GM18867 (cell line): ENCODE data around the gene CCZ1.
"Not testable (repeated sequence)": the region's sequence is repeated elsewhere in the genome, so short reads cannot be mapped to it uniquely, and the experiment has no call there.

Experiments
- ATAC-seq: cut with Tn5 transposase; IDR thresholded peaks from one replicate; pipeline ENCODE4 v1.9.1; 2021; ENCODE audit warnings: mild to moderate bottlenecking, moderate library complexity; ENCODE audit not compliant: unreplicated experiment

Gene CCZ1

DNA sequence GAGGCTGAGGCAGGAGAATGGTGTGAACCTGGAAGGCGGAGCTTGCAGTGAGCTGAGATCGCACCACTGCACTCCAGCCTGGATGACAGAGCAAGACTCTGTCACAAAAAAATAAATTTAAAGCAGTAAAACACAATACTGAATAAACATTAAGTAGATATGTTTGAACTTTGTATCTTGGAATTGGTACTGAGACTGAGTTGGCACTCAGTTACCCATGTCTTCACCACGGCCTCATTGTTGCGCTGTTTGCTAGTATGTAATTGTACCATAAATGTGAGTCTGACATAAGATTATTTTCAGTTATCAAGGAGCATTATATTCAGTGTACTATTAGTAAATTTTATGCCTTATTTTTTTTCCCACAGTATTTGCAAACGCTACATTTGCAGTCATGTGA lies 6.2 kb downstream of the CCZ1 start:
- ATAC-seq = not testable (repeated sequence)

DNA sequence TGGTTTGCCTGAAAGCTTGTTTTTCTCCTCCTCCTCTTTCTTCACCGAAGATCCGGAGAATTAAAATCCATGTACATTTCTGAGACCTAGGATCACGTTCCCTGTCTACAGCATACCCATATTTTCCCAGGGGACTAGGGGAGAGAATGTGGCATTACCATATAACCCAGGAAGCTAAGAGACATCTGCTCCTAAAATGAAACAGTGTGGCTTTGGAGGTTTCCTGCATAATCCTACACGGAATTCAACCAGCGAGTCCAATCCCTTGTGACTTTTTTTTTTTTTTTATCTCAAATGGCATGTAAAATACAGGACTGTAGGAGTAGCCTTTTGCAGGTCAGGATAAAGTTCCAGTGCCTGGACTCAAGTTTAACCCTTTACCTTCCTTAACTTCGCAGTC lies 10.3 kb downstream of the CCZ1 start:
- ATAC-seq = not testable (repeated sequence)

DNA sequence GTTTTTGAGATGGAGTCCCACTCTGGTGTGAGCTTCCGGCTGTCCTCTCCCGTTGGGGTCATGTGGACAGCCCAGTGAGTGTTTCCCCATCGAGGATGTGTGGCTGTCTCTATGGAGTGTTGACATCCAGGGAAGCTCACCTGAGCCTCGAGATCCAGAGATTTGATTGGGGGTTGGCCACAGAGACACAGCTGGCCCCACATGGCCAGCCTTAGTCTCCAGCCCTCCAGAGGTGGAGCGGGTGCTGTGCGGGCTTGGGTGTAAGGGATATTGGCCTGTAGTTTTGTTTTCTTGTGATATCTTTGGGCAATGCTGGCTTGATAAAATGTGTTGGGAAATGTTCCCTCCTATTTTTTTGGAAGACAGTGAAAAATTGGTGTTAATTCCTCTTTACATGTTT lies 18.0 kb downstream of the CCZ1 start:
- not testable (repeated sequence) for ATAC-seq

DNA sequence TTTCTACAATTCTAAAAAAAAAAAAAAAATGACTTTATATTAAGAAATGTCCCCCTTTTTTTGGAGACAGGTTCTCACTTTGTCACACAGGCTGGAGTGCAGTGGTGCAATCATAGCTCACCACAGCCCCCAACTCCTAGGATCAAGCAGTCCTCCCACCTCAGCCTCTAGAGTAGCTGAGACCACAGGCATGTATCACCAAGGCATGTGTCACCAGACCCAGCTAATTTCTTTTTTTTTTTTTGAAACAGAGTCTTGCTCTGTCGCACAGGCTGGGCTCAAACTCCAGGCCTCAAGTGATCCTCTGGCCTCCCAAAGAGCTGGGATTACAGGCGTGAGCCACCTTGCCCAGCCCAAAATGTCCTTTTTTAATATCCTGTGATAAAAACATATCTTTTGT lies 25.6 kb downstream of the CCZ1 start:
- not testable (repeated sequence) for ATAC-seq

DNA sequence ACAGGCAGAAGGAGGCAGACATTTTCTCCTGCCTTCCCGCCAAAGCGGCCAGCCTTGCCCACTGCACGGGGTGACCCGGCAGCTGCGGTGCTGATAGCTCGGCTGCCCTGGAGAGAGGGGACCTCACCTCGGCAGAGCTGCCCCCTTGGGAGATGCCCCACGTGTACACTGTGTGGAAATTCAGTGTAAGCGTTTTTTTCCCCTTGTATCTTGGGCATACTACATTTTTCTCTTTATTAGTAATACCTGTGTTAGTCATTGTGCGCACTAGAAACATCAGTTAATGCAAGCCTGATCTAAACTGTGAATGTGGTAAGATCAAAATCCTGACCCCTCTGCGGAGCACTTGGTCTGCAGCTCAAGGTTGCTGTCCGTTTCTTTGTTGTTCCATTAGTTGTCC lies 26.1 kb downstream of the CCZ1 start:
- not testable (repeated sequence) for ATAC-seq

DNA sequence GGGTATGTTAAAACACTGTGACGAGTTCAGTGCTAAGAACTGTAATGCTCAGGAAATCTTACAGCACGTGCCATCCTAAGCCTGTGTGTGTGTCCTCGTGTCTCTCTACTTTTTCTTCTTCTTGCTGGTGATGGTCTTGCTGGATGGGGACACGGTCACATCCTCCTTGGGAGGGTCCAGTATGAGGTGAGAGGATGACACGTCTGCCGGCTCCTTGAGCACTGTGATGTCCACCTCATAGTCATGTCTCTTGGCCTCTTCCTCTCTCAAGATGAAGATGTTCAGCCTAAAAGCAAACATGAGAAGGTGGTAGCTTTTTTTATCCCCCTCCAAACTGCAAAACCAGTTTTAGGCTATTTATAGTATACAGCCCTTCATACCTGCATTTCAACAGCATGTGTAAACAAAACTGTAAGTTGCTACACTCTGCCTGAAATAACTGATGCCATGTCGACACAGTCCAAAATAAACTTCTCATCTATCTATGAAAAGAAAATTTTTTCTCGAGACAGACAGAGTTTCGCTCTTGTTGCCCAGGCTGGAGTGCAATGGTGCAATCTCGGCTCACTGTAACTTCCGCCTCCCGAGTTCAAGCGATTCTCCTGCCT lies 27.8 kb downstream of the CCZ1 start:
- ATAC-seq = not testable (repeated sequence)

DNA sequence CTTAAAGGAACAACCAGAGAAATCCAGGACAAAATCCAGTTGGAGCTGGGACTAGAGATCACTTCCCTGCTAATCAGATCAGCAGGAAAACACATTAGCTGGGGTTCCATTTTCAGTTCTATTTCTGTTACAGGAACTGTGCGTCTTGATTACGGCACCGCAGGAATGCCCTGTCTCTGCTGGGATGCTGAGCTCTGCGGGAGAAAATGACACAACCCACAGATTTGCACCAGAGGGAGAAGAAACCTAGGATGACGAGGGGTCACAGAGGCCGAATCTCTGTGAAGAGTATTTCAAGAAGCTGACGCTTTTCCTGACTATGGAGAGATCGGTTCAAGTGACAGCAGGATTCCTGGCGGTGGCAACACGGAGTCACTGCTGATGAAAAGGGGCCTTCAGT lies 31.8 kb downstream of the CCZ1 start:
- not testable (repeated sequence) for ATAC-seq

DNA sequence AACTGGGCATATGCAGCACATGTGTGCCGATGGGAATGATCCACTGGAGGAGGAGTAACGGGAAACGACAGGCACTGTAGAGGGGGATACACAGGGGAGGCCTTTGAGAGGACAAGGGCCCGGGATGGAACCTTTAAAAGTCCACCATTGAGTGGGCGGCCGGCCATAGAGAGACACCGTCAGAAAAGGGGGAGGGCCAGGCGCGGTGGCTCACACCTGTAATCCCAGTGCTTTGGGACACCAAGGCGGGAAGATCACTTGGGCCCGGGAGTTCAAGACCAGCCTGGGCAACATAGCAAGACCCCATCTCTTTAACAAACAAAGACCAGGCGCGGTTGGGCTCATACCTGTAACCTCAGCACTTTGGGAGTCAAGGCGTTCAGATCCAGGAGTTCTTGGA lies 32.7 kb downstream of the CCZ1 start:
- ATAC-seq = not testable (repeated sequence)

DNA sequence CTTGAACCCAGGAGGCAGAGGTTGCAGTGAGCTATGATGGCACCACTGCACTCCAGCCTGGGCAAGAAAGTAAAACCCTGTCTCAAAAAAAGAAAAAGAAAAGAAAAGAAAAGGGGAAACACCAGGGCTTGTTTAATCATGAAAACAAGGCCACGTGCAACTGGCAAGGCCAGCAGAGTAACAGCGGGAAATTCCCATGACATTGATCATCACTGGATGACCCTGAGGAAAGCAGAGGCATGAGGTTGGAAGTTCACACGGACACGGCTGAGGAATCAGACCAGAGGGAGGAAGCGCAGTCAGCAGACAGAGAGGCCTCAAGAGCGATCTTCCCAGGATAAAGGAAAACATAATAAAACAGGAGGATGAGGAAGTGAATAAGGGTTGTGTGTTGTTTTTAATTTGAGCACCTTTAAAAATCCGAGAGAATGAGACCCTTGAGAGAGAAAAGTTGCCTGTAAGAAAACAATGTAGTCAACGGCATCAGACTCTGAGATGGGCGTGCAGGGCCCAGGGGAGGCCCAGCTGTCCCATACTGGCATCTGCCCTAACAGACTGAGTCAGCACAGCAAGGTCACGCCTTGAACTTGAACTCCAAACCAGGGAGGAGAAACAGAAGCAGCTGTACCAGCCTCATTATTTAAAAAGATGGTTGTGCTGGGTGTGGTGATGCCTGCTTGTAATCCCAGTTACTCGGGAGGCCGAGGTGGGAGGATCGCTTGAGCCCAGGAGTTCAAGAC lies 33.5 kb downstream of the CCZ1 start:
- ATAC-seq = not testable (repeated sequence)

DNA sequence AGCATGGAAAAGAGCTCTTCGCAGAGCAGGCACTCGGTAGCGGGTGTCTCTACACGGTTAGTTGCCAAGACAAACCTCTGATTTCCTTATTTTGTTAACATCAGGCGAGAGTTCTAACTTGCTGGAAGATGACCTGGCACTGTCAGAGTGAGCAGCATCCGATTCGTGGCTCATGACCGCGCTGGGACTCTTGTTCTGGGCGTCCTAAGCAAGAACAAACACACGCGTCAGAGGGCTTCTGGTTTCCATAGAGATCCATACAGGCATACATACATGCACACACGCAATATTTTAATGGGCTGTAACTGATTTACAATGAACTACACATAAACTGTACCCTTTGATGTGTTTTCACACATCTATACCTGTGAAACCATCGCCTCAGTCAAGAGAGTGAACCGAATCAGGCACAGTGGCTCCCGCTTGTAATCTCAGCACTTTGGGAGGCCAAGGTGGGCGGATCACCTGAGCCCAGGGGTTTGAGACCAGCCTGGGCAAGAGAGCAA lies 36.5 kb downstream of the CCZ1 start:
- ATAC-seq = not testable (repeated sequence)

DNA sequence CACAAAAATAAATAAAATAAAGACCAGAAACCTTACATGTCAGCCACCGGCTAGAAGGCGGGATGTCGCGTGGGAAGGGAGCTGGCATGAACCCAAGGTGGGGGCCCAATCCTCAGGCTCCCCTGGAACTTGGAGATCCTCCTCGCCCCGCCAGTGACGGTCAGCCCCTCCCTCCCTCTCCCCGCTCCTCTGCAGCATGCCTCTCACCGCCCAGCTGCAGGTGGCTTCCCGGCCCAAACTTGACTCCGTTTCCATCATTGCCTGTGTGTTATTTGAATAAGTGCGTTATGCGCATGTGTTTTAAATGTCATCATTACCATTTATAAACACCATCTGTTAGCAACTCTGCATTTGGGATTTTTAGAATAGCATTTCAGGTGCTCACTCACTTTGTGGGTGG lies 64.7 kb downstream of the CCZ1 start:
- ATAC-seq = not testable (repeated sequence)

DNA sequence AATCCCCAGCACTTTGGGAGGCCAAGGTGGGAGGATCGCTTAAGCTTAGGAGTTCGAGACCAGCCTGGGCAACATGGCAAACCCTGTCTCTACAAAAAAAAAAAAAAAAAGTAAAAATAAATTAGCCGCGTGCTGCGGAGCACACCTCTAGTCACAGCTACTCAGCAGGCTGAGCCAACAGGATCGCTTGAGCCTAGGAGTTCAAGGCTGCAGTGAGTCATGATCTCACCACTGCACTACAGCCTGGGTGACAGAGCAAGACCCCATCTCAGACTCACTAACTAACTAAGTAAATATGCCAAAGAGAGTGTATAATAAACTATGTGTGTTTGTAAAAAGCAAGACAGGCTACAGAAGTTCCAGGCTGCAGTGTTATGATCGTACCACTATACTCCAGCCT lies 65.3 kb downstream of the CCZ1 start:
- not testable (repeated sequence) for ATAC-seq

DNA sequence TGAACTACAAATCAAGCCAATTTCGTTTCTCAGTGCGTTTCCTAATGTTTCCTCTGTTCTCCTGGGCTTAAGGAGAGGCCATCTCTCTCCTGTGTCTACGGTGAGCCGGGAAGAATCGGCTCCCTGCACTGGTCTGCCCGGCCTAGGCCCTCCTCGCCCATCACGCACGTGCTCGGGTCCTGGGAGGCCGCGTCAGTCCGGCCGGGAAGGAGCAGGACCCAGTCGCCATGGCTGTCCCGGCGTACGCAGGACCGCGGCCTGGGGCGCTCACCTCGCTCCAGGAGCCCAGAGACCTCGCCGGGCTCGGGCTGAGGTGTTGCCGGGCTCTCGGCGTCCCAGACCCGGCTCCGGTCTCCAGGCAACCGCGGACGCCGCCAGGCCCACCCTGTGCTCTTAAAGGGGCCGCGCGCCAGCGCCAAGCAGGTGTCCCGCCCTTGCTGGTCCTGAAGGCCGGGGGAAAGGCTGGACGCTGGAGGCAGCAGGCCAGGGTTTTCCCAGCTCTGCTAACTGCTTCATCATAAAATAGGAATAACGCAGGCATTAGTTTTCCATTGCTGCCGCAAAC lies 71.9 kb downstream of the CCZ1 start, which contains the start of gene RSPH10B:
TSS of gene RSPH10B (minus strand) at position 343 of the 565 bp plus-strand sequence. CDS start 3,573 bp downstream, outside the sequence.
- not testable (repeated sequence) for ATAC-seq

DNA sequence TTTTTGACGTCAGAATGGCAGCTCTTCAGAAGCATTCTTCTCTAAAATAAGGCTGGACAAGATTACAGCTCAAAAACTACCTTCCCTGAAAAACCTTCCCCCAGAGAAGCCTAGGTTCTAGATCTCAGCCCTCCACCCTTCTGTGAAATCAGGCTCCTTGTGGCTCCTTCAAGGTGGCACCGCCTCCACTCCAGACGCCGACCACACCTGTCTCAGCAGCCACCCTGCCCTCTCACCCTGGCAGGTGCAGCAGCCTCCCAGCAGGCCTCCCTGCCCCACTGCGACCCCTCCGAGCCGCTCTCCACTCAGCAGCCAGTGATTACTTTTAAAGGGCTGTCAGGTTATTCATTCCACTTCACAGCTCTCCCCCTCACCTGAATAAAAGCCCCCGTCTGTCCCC lies 75.0 kb downstream of the CCZ1 start:
- not testable (repeated sequence) for ATAC-seq
